Mesenchymal stem cell (in vitro differentiated cells and primary cell): ENCODE measurements around the gene TP53TG3. TPM values are rescaled to one million over a fixed set of nuclear protein-coding genes. Genes with fewer than 3 reads are reported as not detected.
"Not testable (repeated sequence)": the region's sequence is repeated elsewhere in the genome, so short reads cannot be mapped to it uniquely, and the experiment has no call there.

Experiments
- DNase-seq: peaks from one replicate; pipeline ENCODE4 v3.0.0-alpha.2; 2013
- H2AFZ ChIP-seq: one replicate; pipeline ENCODE4 v1.6.1; 2013; ENCODE audit warnings: low read depth, mild to moderate bottlenecking, control low read depth, inconsistent platforms, low read length, moderate library complexity
- H2AK5ac ChIP-seq: 2 replicates; pipeline ENCODE4 v1.6.1; 2013; ENCODE audit warnings: low read length, moderate library complexity, mild to moderate bottlenecking, inconsistent platforms; ENCODE audit not compliant: severe bottlenecking
- H2BK120ac ChIP-seq: one replicate; pipeline ENCODE4 v1.6.1; 2013; ENCODE audit warnings: low read depth, mild to moderate bottlenecking, inconsistent platforms, low read length, moderate library complexity
- H2BK12ac ChIP-seq, 2 experiments: one replicate each; pipeline ENCODE4 v1.6.1; 2013; ENCODE audit warnings: inconsistent platforms in 2 of 2, low read length in 2 of 2, mild to moderate bottlenecking in 2 of 2, moderate library complexity in 2 of 2, control low read depth in 1 of 2
- H2BK15ac ChIP-seq: one replicate; pipeline ENCODE4 v1.6.1; 2013; ENCODE audit warnings: mild to moderate bottlenecking, low read depth, inconsistent platforms; ENCODE audit not compliant: poor library complexity, severe bottlenecking
- H2BK5ac ChIP-seq: 2 replicates; pipeline ENCODE4 v1.6.1; 2013; ENCODE audit warnings: low read depth, mild to moderate bottlenecking, low read length, control low read depth, inconsistent platforms; ENCODE audit not compliant: poor library complexity, severe bottlenecking
- H3K14ac ChIP-seq, 2 experiments: one replicate each; pipeline ENCODE4 v1.6.1; 2013; ENCODE audit warnings: inconsistent platforms in 2 of 2, low read length in 2 of 2, control low read depth in 1 of 2, mild to moderate bottlenecking in 1 of 2, moderate library complexity in 1 of 2
- H3K18ac ChIP-seq, 2 experiments: one replicate each; pipeline ENCODE4 v1.6.1; 2013; ENCODE audit warnings: inconsistent platforms in 2 of 2, low read length in 2 of 2, control low read depth in 1 of 2, low read depth in 1 of 2, mild to moderate bottlenecking in 1 of 2
- H3K23ac ChIP-seq, 2 experiments: one replicate each; pipeline ENCODE4 v1.6.1; 2013; ENCODE audit warnings: inconsistent platforms in 2 of 2, low read length in 2 of 2, mild to moderate bottlenecking in 2 of 2, moderate library complexity in 2 of 2, control low read depth in 1 of 2
- H3K27ac ChIP-seq: 2 replicates; pipeline ENCODE4 v1.5.1; 2013; ENCODE audit warnings: mild to moderate bottlenecking, moderate library complexity, low read length, control low read depth, inconsistent platforms; ENCODE audit not compliant: poor library complexity, severe bottlenecking
- H3K27me3 ChIP-seq, 2 experiments: 2 replicates each; pipeline versions ENCODE4 v1.6.1 to v1.7.0; 2013; ENCODE audit warnings: low read length in 2 of 2, mild to moderate bottlenecking in 2 of 2, moderate library complexity in 2 of 2, control low read depth in 1 of 2, inconsistent platforms in 1 of 2; ENCODE audit not compliant: control insufficient read depth in 1 of 2, insufficient read depth in 1 of 2
- H3K36me3 ChIP-seq, 2 experiments: 2 replicates each; pipeline versions ENCODE4 v1.6.1 to v1.7.0; 2013; ENCODE audit warnings: low read length in 2 of 2, control low read depth in 1 of 2, inconsistent platforms in 1 of 2, low read depth in 1 of 2, mild to moderate bottlenecking in 1 of 2; ENCODE audit not compliant: insufficient read depth in 2 of 2, control insufficient read depth in 1 of 2
- H3K4ac ChIP-seq, 2 experiments: one replicate each; pipeline ENCODE4 v1.6.1; 2013; ENCODE audit warnings: inconsistent platforms in 2 of 2, low read length in 2 of 2, mild to moderate bottlenecking in 2 of 2, moderate library complexity in 2 of 2, control low read depth in 1 of 2, low read depth in 1 of 2
- H3K4me1 ChIP-seq: 2 replicates; pipeline ENCODE4 v1.6.1; 2013; ENCODE audit warnings: low read depth, low read length, control low read depth; ENCODE audit not compliant: control insufficient read depth, insufficient read depth
- H3K4me2 ChIP-seq: 2 replicates; pipeline ENCODE4 v1.6.1; 2013; ENCODE audit warnings: low read length, mild to moderate bottlenecking, inconsistent platforms; ENCODE audit not compliant: poor library complexity, severe bottlenecking
- H3K4me3 ChIP-seq, 2 experiments: 2 replicates each; pipeline versions ENCODE4 v1.5.1 to v1.7.0; 2013; ENCODE audit warnings: low read length in 2 of 2, mild to moderate bottlenecking in 2 of 2, control low read depth in 1 of 2, low read depth in 1 of 2; ENCODE audit not compliant: insufficient read depth in 1 of 2
- H3K79me1 ChIP-seq: replicated peaks from 2 replicates; pipeline ENCODE4 v1.6.1; 2013; ENCODE audit warnings: mild to moderate bottlenecking, control low read depth, low read length, inconsistent platforms; ENCODE audit not compliant: poor library complexity, severe bottlenecking
- H3K9ac ChIP-seq: 2 replicates; pipeline ENCODE4 v1.7.0; 2013; ENCODE audit warnings: mild to moderate bottlenecking, low read length, moderate library complexity
- H3K9me3 ChIP-seq: 2 replicates; pipeline ENCODE4 v1.7.0; 2013; ENCODE audit warnings: mild to moderate bottlenecking, low read length; ENCODE audit not compliant: control insufficient read depth
- H4K8ac ChIP-seq: one replicate; pipeline ENCODE4 v1.6.1; 2013; ENCODE audit warnings: inconsistent platforms, mild to moderate bottlenecking, low read length, moderate library complexity
- H4K91ac ChIP-seq: one replicate; pipeline ENCODE4 v1.6.1; 2013; ENCODE audit warnings: mild to moderate bottlenecking, low read length, inconsistent platforms
- WGBS: methylation state at CpG from one replicate; pipeline ENCODE4 v1.1.7; 2013; ENCODE audit warnings: mixed read lengths; 5-methylcytosine and 5-hydroxymethylcytosine counted together
- small RNA-seq: library from polyadenylated mRNA; stranded (forward); fragments of <200 nt; extraction: miRNeasy Mini kit (QIAGEN cat#:217004); gene quantifications from one replicate; pipeline ENCODE3, GENCODE V24; 2013; ENCODE audit warnings: low read depth

TP53TG3 gene

DNA sequence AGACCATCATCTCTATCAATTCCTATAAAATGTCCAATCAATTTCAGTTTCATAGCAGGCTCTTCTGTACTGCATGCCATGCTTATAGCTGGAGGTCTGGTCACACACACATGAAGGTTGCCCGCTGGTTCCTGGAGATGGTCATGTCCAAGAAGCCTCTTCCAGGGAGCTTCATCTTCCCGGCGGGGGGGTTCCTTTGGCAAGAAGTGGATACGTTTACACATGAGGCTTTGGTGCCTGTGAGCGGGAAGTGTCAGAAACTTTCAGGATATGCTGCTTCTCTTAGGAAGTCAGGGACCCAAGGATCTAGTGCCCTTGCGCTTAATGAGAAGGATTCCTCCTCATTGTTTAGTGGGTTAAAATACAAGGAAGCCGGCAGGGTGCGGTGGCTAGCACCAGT lies 43.9 kb downstream of the TP53TG3 start:
- not testable (repeated sequence) for H3K79me1 ChIP-seq, H3K23ac ChIP-seq, DNase-seq, H3K9me3 ChIP-seq, H2BK120ac ChIP-seq, H3K14ac ChIP-seq, H3K4ac ChIP-seq, H2BK5ac ChIP-seq, H3K36me3 ChIP-seq, H4K8ac ChIP-seq, H3K27me3 ChIP-seq, H3K18ac ChIP-seq, H2BK15ac ChIP-seq, H2BK12ac ChIP-seq, H2AK5ac ChIP-seq, H3K4me1 ChIP-seq, H4K91ac ChIP-seq, H3K27ac ChIP-seq, H3K9ac ChIP-seq, H3K4me2 ChIP-seq, H2AFZ ChIP-seq, H3K4me3 ChIP-seq
- no CpG with 5 or more reads among the region's 8 CpGs for WGBS

Small RNA genes within 50 kb of the gene (small RNA-seq; reads per million reads assigned to genes)
- gene AC138907.6: not detected
